GM12878 (cell line): Measurements from ENCODE around the gene ARHGAP26. TPM values are rescaled to one million over a fixed set of nuclear protein-coding genes. Genes with fewer than 3 reads are reported as not detected.

Experiments used
- ATAC-seq: fragments of 200-7000 bp; cut with Tn5 transposase; 3 replicates; pipeline ENCODE4 v1.9.1; 2020; ENCODE audit warnings: mild to moderate bottlenecking, moderate library complexity
- BruUV-seq: library from RNA; stranded (reverse); fragments of 400-500 nt; replicated peaks from 2 replicates; lab custom pipeline; 2021; lab: Mats Ljungman, UMichigan
- CTCF ChIA-PET: fragments of 300-600 bp; sonication (Branson Sonifier 250); formaldehyde crosslinking; extraction: SDS; loops from one replicate; lab custom pipeline; 2021; ENCODE audit warnings: inconsistent platforms; lab: Yijun Ruan, JAX
- POLR2A ChIA-PET: fragments of 350-600 bp; formaldehyde crosslinking; extraction: SDS; loops from one replicate; lab custom pipeline; 2021; ENCODE audit warnings: inconsistent platforms; lab: Charles Lee
- RAD21 ChIA-PET: fragments of 300-600 bp; sonication (Branson Sonifier 250); formaldehyde crosslinking; loops from one replicate; lab custom pipeline; 2023; ENCODE audit warnings: antibody characterized with exemption; ENCODE audit not compliant: unreplicated experiment; lab: Charles Lee
- SMC1A ChIA-PET: fragments of 300-600 bp; sonication (Branson Sonifier 250); formaldehyde crosslinking; loops from one replicate; lab custom pipeline; 2023; ENCODE audit not compliant: unreplicated experiment, uncharacterized antibody; lab: Charles Lee
- DNase-seq: peaks from one replicate; pipeline ENCODE4 v3.0.0-alpha.2; 2011; ENCODE audit warnings: low read depth, low spot score
- FAIRE-seq: peaks from 3 replicates; lab custom pipeline; 2011; peaks lifted over from hg19 to GRCh38; lab: Jason Lieb, UNC
- H2AFZ ChIP-seq: 2 replicates; pipeline ENCODE4 v1.6.0; 2011; ENCODE audit warnings: low read depth, low read length, control low read depth; ENCODE audit not compliant: control insufficient read depth
- H3K27ac ChIP-seq: 2 replicates; pipeline ENCODE4 v1.5.1; 2011; ENCODE audit warnings: control low read depth; ENCODE audit not compliant: control insufficient read depth, insufficient read depth
- H3K27me3 ChIP-seq, 2 experiments: replicated peaks in 1 of 2; 2 replicates each; pipeline versions ENCODE4 v1.6.0 to v1.6.1; 2011; ENCODE audit warnings: low read length in 1 of 2; ENCODE audit not compliant: control insufficient read depth in 2 of 2, insufficient read depth in 2 of 2
- H3K36me3 ChIP-seq, 2 experiments: 2 replicates each; pipeline ENCODE4 v1.5.1; 2011; ENCODE audit warnings: low read length in 1 of 2; ENCODE audit not compliant: control insufficient read depth in 2 of 2, insufficient read depth in 2 of 2
- H3K4me1 ChIP-seq: 2 replicates; pipeline ENCODE4 v1.6.1; 2011; ENCODE audit warnings: mild to moderate bottlenecking, low read length, moderate library complexity, mixed read lengths; ENCODE audit not compliant: control insufficient read depth, insufficient read depth
- H3K4me2 ChIP-seq: 2 replicates; pipeline ENCODE4 v1.6.0; 2011; ENCODE audit warnings: control low read depth; ENCODE audit not compliant: control insufficient read depth, insufficient read depth
- H3K4me3 ChIP-seq: fragments of 200-600 bp; sonication (generic); 2 replicates; pipeline ENCODE4 v1.5.1; 2016
- H3K79me2 ChIP-seq: 2 replicates; pipeline ENCODE4 v1.6.0; 2011; ENCODE audit warnings: low read length; ENCODE audit not compliant: control insufficient read depth, insufficient read depth
- H3K9ac ChIP-seq: 2 replicates; pipeline ENCODE4 v1.8.0; 2011; ENCODE audit warnings: low read length, control low read depth, mixed read lengths; ENCODE audit not compliant: control insufficient read depth, insufficient read depth
- H3K9me3 ChIP-seq: replicated peaks from 3 replicates; pipeline ENCODE4 v1.5.1; 2011; ENCODE audit warnings: mild to moderate bottlenecking, low read length; ENCODE audit not compliant: control insufficient read depth, insufficient read depth
- H4K20me1 ChIP-seq: 2 replicates; pipeline ENCODE4 v1.6.0; 2011; ENCODE audit not compliant: control insufficient read depth, insufficient read depth
- BRCA1 ChIP-seq: IDR thresholded peaks from 2 replicates; pipeline ENCODE4 v1.6.1; 2011; ENCODE audit warnings: low read depth, low read length, improper control_type of control experiment
- CEBPB ChIP-seq, 2 experiments: fragments of 150-350 bp in 1 of 2; IDR thresholded peaks; 2 replicates each; pipeline ENCODE4 v1.6.1; 2012 to 2014; ENCODE audit warnings: low read depth in 2 of 2, low read length in 2 of 2, borderline replicate concordance in 1 of 2, inconsistent platforms in 1 of 2
- EGR1 ChIP-seq, 2 experiments: IDR thresholded peaks; 1 replicate in 1 of 2; 2 replicates in 1 of 2; pipeline ENCODE4 v1.6.1; 2011 to 2012; ENCODE audit warnings: low read depth in 2 of 2, low read length in 2 of 2, borderline replicate concordance in 1 of 2, mild to moderate bottlenecking in 1 of 2, moderate library complexity in 1 of 2
- FOS ChIP-seq: IDR thresholded peaks from 3 replicates; pipeline ENCODE4 v1.6.1; 2011; ENCODE audit warnings: borderline replicate concordance; ENCODE audit not compliant: insufficient read length; ENCODE audit errors: extremely low read depth
- HCFC1 ChIP-seq: fragments of 150-350 bp; IDR thresholded peaks from 2 replicates; pipeline ENCODE4 v1.6.1; 2014; ENCODE audit warnings: low read length
- IRF5 ChIP-seq: fragments of 450-650 bp; IDR thresholded peaks from 2 replicates; pipeline ENCODE4 v1.6.1; 2017; ENCODE audit warnings: borderline replicate concordance
- POLR2A ChIP-seq: IDR thresholded peaks from 2 replicates; pipeline ENCODE4 v1.6.1; 2011; ENCODE audit warnings: low read depth, mild to moderate bottlenecking, low read length
- PRDM15 ChIP-seq: fragments of 450-650 bp; formaldehyde crosslinking; IDR thresholded peaks from 2 replicates; pipeline ENCODE4 v1.4.0; 2020; ENCODE audit warnings: mild to moderate bottlenecking, moderate library complexity
- SUPT20H ChIP-seq: IDR thresholded peaks from 2 replicates; pipeline ENCODE4 v1.6.1; 2011; ENCODE audit warnings: low read depth, mild to moderate bottlenecking, low read length, moderate library complexity, borderline replicate concordance; ENCODE audit not compliant: control insufficient read depth
- TARDBP ChIP-seq: IDR thresholded peaks from 2 replicates; pipeline ENCODE4 v1.6.1; 2016; ENCODE audit warnings: borderline replicate concordance
- TCF7 ChIP-seq: IDR thresholded peaks from 2 replicates; pipeline ENCODE4 v1.6.1; 2014; ENCODE audit warnings: antibody characterized with exemption, borderline replicate concordance
- WRNIP1 ChIP-seq: IDR thresholded peaks from 2 replicates; pipeline ENCODE4 v1.6.1; 2011; ENCODE audit warnings: low read depth, low read length, improper control_type of control experiment, borderline replicate concordance
- WGBS: methylation state at CpG from one replicate; pipeline ENCODE4 v1.1.6; 2016; ENCODE audit warnings: low lambda C conversion rate; ENCODE audit not compliant: insufficient replicate concordance, insufficient coverage; ENCODE audit errors: missing lambda C conversion rate; 5-methylcytosine and 5-hydroxymethylcytosine counted together
- in situ Hi-C: fragments of 300-500 bp; cut with MboI; formaldehyde crosslinking; loops from 9 replicates; pipeline ENCODE4 v1.14.3; 2018; ENCODE audit warnings: mixed read lengths
- intact Hi-C: fragments of 100-400 bp; cut with micrococcal nuclease; formaldehyde crosslinking; loops from one replicate; pipeline ENCODE4 v1.14.2; 2022; ENCODE audit not compliant: unreplicated experiment
- polyA plus RNA-seq, 11 experiments: library from polyadenylated mRNA; depleted of rRNA in 4 of 11; unstranded in 6 of 11; stranded (reverse) in 5 of 11; fragments of >200 nt; fragmentation: Nextera tagmentation in 4 of 11; fragmentation: Illumina TruSeq in 1 of 11; extraction: Ambion mirVana in 4 of 11; extraction: Trizol in 1 of 11; gene quantifications; 1 replicate in 1 of 11; 2 replicates in 10 of 11; pipeline versions ENCODE4 v1.2.1 to v1.2.3, GENCODE V29; 2011 to 2016; ENCODE audit warnings: inconsistent platforms in 2 of 11, missing spikeins in 2 of 11, low read depth in 1 of 11
- total RNA-seq, 4 experiments: library from RNA; depleted of rRNA in 3 of 4; stranded (reverse); fragments of >200 nt in 3 of 4; fragmentation: Illumina TruSeq in 1 of 4; extraction: Trizol in 1 of 4; gene quantifications; 2 replicates each; pipeline versions ENCODE4 v1.2.1 to v1.2.3, GENCODE V29; 2013 to 2021

Gene ARHGAP26
- total and polyA plus RNA-seq, 10 of the 15 experiments (the other 5 are each of a cell fraction or from before 2014, with no cell fraction given): 9.4 to 41.5 (median 19.3) TPM

GRCh38 chr5:142823806-142824205 lies 53.6 kb downstream of the ARHGAP26 start:
- DNase-seq (no peak), ATAC-seq (no peak), FAIRE-seq (peak; percentile 66)
- Histone ChIP-seq H3K27me3 (no peaks in the 10 kb centered on the region), H3K9ac (no peak overlapping the region), H4K20me1 (no peaks in the 10 kb centered on the region), H3K36me3 (no peaks in the 10 kb centered on the region), H3K4me2 (no peak overlapping the region), H2AFZ (no peak overlapping the region), H3K9me3 (no peaks in the 10 kb centered on the region; the same call in 2 of the 3 replicates), H3K4me3 (no peak overlapping the region), H3K27ac (no peak overlapping the region), H3K4me1 (peaks cover 6% of the 10 kb centered on the region; the same call in 1 of the 2 replicates), H3K79me2 (no peaks in the 10 kb centered on the region)
- POLR2A ChIA-PET: no interaction called here
- RAD21 ChIA-PET: interaction anchor here (2.1 kb wide), 1 partner anchor 40 kb away, joined by 5 read pairs; no protein-coding TSS in a partner anchor
- in situ Hi-C loops (no loop called here), intact Hi-C loops (no loop called here)
- SMC1A ChIA-PET: interaction anchor here (0.7 to 1.4 kb wide), 2 partner anchors 13 to 24 kb away, joined by 3 read pairs; no protein-coding TSS in a partner anchor
- no peak for TF ChIP-seq CEBPB (IDR thresholded peaks at IDR 0.05; ENCODE audit: borderline replicate concordance in 1 of 2, low read depth in 2 of 2, low read length in 2 of 2)
- BruUV-seq: no TSS peak
- 32% methylated on average over 5 of the region's 5 CpGs for WGBS
- CTCF ChIA-PET: interaction anchor here (0.9 to 1.0 kb wide), 2 partner anchors 11 to 43 kb away, joined by 3 read pairs; no protein-coding TSS in a partner anchor

GRCh38 chr5:142824391-142824790 lies 54.2 kb downstream of the ARHGAP26 start:
- ChIA-PET CTCF (interaction anchor here (1.0 kb wide), 1 partner anchor 10 kb away, joined by 3 read pairs; no protein-coding TSS in a partner anchor), RAD21 (interaction anchor here (2.1 kb wide), 1 partner anchor 41 kb away, joined by 5 read pairs; no protein-coding TSS in a partner anchor), SMC1A (interaction anchor here (0.7 to 1.4 kb wide), 2 partner anchors 13 to 24 kb away, joined by 3 read pairs; no protein-coding TSS in a partner anchor), POLR2A (no interaction called here)
- Histone ChIP-seq H3K4me3 (no peak overlapping the region), H2AFZ (no peak overlapping the region), H3K4me1 (peaks cover 6% of the 10 kb centered on the region; the same call in 1 of the 2 replicates), H3K9ac (no peak overlapping the region), H3K27me3 (no peaks in the 10 kb centered on the region), H3K36me3 (no peaks in the 10 kb centered on the region), H3K9me3 (no peaks in the 10 kb centered on the region; the same call in 2 of the 3 replicates), H3K27ac (no peak overlapping the region), H3K4me2 (no peak overlapping the region), H3K79me2 (no peaks in the 10 kb centered on the region), H4K20me1 (no peaks in the 10 kb centered on the region)
- ATAC-seq: no peak
- in situ Hi-C loops: no loop called here
- no TSS peak for BruUV-seq
- 27% methylated on average over 2 of the region's 2 CpGs for WGBS
- intact Hi-C loops: no loop called here
- DNase-seq: no peak
- FAIRE-seq: no peak
- TF ChIP-seq TARDBP (no peak), SUPT20H (no peak), BRCA1 (no peak), POLR2A (no peak), IRF5 (no peak), TCF7 (no peak), HCFC1 (no peak), PRDM15 (no peak), WRNIP1 (no peak), EGR1 (IDR thresholded peaks at IDR 0.05; ENCODE audit: borderline replicate concordance in 1 of 2, low read depth in 2 of 2, low read length in 2 of 2) (no peak), FOS (no peak)
